Measurements from ENCODE around the gene HTR2A.

- no peak for TF ChIP-seq CTCF (IDR thresholded peaks at IDR 0.05)
- no peak for TF ChIP-seq POLR2AphosphoS5 (IDR thresholded peaks at IDR 0.05)
- no peak for TF ChIP-seq POLR2A (IDR thresholded peaks at IDR 0.05; ENCODE audit: low read depth)
- no peak for TF ChIP-seq EP300 (IDR thresholded peaks at IDR 0.05)
Measured at GRCh38 chr13:46850214-46850613, 46.6 kb downstream of the HTR2A start.
